Endothelial cell of umbilical vein (primary cell): Measurements from ENCODE around the gene C16orf78. TPM values are rescaled to one million over a fixed set of nuclear protein-coding genes. Genes with fewer than 3 reads are reported as not detected.

Source experiments
- BruUV-seq: library from RNA; stranded (reverse); fragments of 400-500 nt; replicated peaks from 2 replicates; lab custom pipeline; 2021; lab: Mats Ljungman, UMichigan
- CTCF ChIA-PET: fragments of 300-600, 350-600 bp; sonication (Branson Sonifier 250); formaldehyde crosslinking; loops from one replicate; lab custom pipeline; 2021; ENCODE audit warnings: antibody characterized with exemption, inconsistent platforms; lab: Charles Lee
- POLR2A ChIA-PET: fragments of 300-600, 350-600 bp; sonication (Branson Sonifier 250); formaldehyde crosslinking; loops from one replicate; lab custom pipeline; 2021; ENCODE audit warnings: antibody characterized with exemption, inconsistent platforms; lab: Charles Lee
- DNase-seq: peaks from one replicate; pipeline ENCODE4 v3.0.0-alpha.2; 2011; ENCODE audit warnings: low read depth, low spot score
- FAIRE-seq: peaks from 2 replicates; lab custom pipeline; 2011; peaks lifted over from hg19 to GRCh38; lab: Jason Lieb, UNC
- H2AFZ ChIP-seq: 2 replicates; pipeline ENCODE4 v1.6.0; 2012; ENCODE audit warnings: low read depth, low read length, control low read depth, inconsistent platforms
- H3K27ac ChIP-seq: 2 replicates; pipeline ENCODE4 v1.5.1; 2011; ENCODE audit warnings: low read depth, mild to moderate bottlenecking, control low read depth, low read length, moderate library complexity; ENCODE audit not compliant: insufficient read depth
- H3K27me3 ChIP-seq, 2 experiments: 2 replicates each; pipeline versions ENCODE4 v1.6.0 to v1.6.1; 2011; ENCODE audit warnings: low read length in 2 of 2, mixed read lengths in 1 of 2; ENCODE audit not compliant: control insufficient read depth in 2 of 2, insufficient read depth in 2 of 2
- H3K36me3 ChIP-seq, 2 experiments: 2 replicates in 1 of 2; 3 replicates in 1 of 2; pipeline ENCODE4 v1.5.1; 2011; ENCODE audit warnings: low read length in 2 of 2, mild to moderate bottlenecking in 1 of 2, moderate library complexity in 1 of 2; ENCODE audit not compliant: control insufficient read depth in 2 of 2, insufficient read depth in 2 of 2; ENCODE audit errors: extremely low read depth in 1 of 2
- H3K4me1 ChIP-seq: 3 replicates; pipeline ENCODE4 v1.5.1; 2011; ENCODE audit warnings: mild to moderate bottlenecking, low read length; ENCODE audit not compliant: control insufficient read depth, insufficient read depth; ENCODE audit errors: extremely low read depth
- H3K4me2 ChIP-seq: 2 replicates; pipeline ENCODE4 v1.6.1; 2011; ENCODE audit warnings: low read length, control low read depth, mixed read lengths; ENCODE audit not compliant: insufficient read depth
- H3K4me3 ChIP-seq, 3 experiments: fragments of 200-600 bp in 1 of 3; sonication (generic), shearing (Covaris generic) in 1 of 3; replicated peaks in 1 of 3; 2 replicates each; pipeline ENCODE4 v1.5.1; 2011 to 2016; ENCODE audit warnings: control low read depth in 3 of 3, low read length in 3 of 3, mild to moderate bottlenecking in 2 of 3, inconsistent platforms in 1 of 3, low read depth in 1 of 3, moderate library complexity in 1 of 3; ENCODE audit not compliant: insufficient read depth in 1 of 3
- H3K79me2 ChIP-seq: 2 replicates; pipeline ENCODE4 v1.6.0; 2012; ENCODE audit warnings: low read length, inconsistent platforms; ENCODE audit not compliant: control insufficient read depth, insufficient read depth
- H3K9ac ChIP-seq: replicated peaks from 2 replicates; pipeline ENCODE3; 2011; ENCODE audit warnings: low read length, control low read depth; ENCODE audit not compliant: insufficient read depth; ENCODE audit errors: extremely low read depth
- H3K9me1 ChIP-seq: replicated peaks from 3 replicates; pipeline ENCODE4 v1.6.0; 2011; ENCODE audit warnings: mild to moderate bottlenecking, low read length; ENCODE audit not compliant: control insufficient read depth, insufficient read depth; ENCODE audit errors: extremely low read depth
- H3K9me3 ChIP-seq: replicated peaks from 2 replicates; pipeline ENCODE4 v1.5.1; 2012; ENCODE audit warnings: low read length, inconsistent platforms; ENCODE audit not compliant: control insufficient read depth, insufficient read depth
- H4K20me1 ChIP-seq: replicated peaks from 2 replicates; pipeline ENCODE3; 2011; ENCODE audit warnings: mild to moderate bottlenecking, low read length; ENCODE audit not compliant: control insufficient read depth, insufficient read depth; ENCODE audit errors: extremely low read depth
- EZH2 ChIP-seq: IDR thresholded peaks from 2 replicates; pipeline ENCODE4 v1.6.1; 2012; ENCODE audit warnings: borderline replicate concordance, low read depth, mild to moderate bottlenecking, moderate library complexity, low read length, inconsistent platforms; ENCODE audit not compliant: severe bottlenecking
- FOS ChIP-seq: IDR thresholded peaks from 2 replicates; pipeline ENCODE4 v1.6.1; 2011; ENCODE audit warnings: mild to moderate bottlenecking, low read length, moderate library complexity, borderline replicate concordance; ENCODE audit not compliant: insufficient read depth
- GATA2 ChIP-seq: IDR thresholded peaks from 2 replicates; pipeline ENCODE4 v1.7.0; 2011; ENCODE audit warnings: low read depth, mild to moderate bottlenecking, moderate library complexity, mixed read lengths, low read length; ENCODE audit not compliant: insufficient read length, insufficient read depth
- JUN ChIP-seq: IDR thresholded peaks from 2 replicates; pipeline ENCODE4 v1.6.1; 2011; ENCODE audit warnings: borderline replicate concordance, low read depth; ENCODE audit not compliant: insufficient read length, insufficient read depth
- MYC ChIP-seq: IDR thresholded peaks from one replicate; pipeline ENCODE4 v1.6.1; 2011; ENCODE audit warnings: mild to moderate bottlenecking, low read depth, low read length
- POLR2A ChIP-seq: IDR thresholded peaks from 2 replicates; pipeline ENCODE4 v1.6.1; 2012; ENCODE audit warnings: low read depth, mild to moderate bottlenecking, control low read depth, low read length
- POLR2AphosphoS5 ChIP-seq: IDR thresholded peaks from 2 replicates; pipeline ENCODE4 v1.6.1; 2012; ENCODE audit warnings: low read depth, mild to moderate bottlenecking, control low read depth, low read length, moderate library complexity; ENCODE audit not compliant: insufficient read depth
- dilution Hi-C: fragments of 300-500 bp; cut with MboI; formaldehyde crosslinking; loops from one replicate; pipeline ENCODE4 v1.15.0; 2019; ENCODE audit warnings: low sequenced_read_pairs; ENCODE audit not compliant: extremely low pct_ligation_motif_present
- intact Hi-C: fragments of 100-400 bp; cut with micrococcal nuclease; formaldehyde crosslinking; loops from one replicate; pipeline ENCODE4 v1.10.0; 2022
- polyA plus RNA-seq, 4 experiments: library from polyadenylated mRNA; depleted of rRNA in 3 of 4; stranded (reverse) in 3 of 4; unstranded in 1 of 4; fragments of >200 nt; gene quantifications; 2 replicates each; pipeline versions ENCODE4 v1.2.1 to v1.2.3, GENCODE V29; 2011 to 2012; ENCODE audit warnings: missing spikeins in 1 of 4
- total RNA-seq: library from RNA; stranded (reverse); gene quantifications from 2 replicates; pipeline ENCODE4 v1.2.3, GENCODE V29; 2021
- TF ChIP-seq, protein P1 (sequence below), 2 donors: IDR thresholded peaks; 1 replicate in 1 of 2; 2 replicates in 1 of 2; pipeline ENCODE4 v1.5.1; 2011; ENCODE audit warnings: low read length in 2 of 2, mild to moderate bottlenecking in 2 of 2, moderate library complexity in 2 of 2, control low read depth in 1 of 2, inconsistent platforms in 1 of 2, low read depth in 1 of 2; ENCODE audit not compliant: insufficient read depth in 1 of 2; ENCODE audit errors: extremely low read depth in 1 of 2
- TF ChIP-seq, protein P2 (sequence below): IDR thresholded peaks from 2 replicates; pipeline ENCODE4 v1.6.1; 2011; ENCODE audit not compliant: insufficient read depth, insufficient read length

C16orf78 gene
- total and polyA plus RNA-seq, 2 donors (not counting 3 experiments of a cell fraction or from before 2014, with no cell fraction given) = not detected

DNA sequence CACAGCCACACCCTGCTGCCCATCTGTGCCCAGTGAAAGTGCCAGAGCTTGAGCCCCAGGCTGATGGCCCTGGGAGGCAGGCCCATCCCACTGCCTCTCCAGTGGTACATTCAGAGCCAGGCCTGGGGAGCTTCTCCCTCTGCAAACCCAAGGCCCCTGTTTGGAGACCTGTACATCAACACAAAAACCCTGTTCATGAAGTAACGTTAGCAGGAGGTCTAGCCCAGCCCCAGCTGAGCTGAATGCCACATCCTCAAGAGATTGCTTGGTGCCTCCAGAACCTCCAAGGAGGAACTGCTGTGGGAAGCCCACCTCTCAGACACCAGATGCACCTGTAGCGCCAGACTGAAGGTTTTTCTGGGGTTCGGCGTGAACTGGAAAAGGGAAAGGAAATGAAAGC, 31.5 kb downstream of the C16orf78 start:
- no peaks in the 10 kb centered on the region for H3K36me3 ChIP-seq
- no peak overlapping the region for H3K4me2 ChIP-seq
- dilution Hi-C loops (no loop called here), intact Hi-C loops (loop anchor here (10.0 kb wide), 1 partner anchor 350 kb away; no protein-coding TSS in a partner anchor)
- ChIA-PET POLR2A (no interaction called here), CTCF (no interaction called here)
- no TSS peak for BruUV-seq
- H3K9me1 ChIP-seq = no peaks in the 10 kb centered on the region
- H3K9me3 ChIP-seq = no peaks in the 10 kb centered on the region
- H3K27ac ChIP-seq = no peak overlapping the region
- no peaks in the 10 kb centered on the region for H3K27me3 ChIP-seq
- DNase-seq (no peak), FAIRE-seq (no peak)
- TF ChIP-seq, protein P1, sequence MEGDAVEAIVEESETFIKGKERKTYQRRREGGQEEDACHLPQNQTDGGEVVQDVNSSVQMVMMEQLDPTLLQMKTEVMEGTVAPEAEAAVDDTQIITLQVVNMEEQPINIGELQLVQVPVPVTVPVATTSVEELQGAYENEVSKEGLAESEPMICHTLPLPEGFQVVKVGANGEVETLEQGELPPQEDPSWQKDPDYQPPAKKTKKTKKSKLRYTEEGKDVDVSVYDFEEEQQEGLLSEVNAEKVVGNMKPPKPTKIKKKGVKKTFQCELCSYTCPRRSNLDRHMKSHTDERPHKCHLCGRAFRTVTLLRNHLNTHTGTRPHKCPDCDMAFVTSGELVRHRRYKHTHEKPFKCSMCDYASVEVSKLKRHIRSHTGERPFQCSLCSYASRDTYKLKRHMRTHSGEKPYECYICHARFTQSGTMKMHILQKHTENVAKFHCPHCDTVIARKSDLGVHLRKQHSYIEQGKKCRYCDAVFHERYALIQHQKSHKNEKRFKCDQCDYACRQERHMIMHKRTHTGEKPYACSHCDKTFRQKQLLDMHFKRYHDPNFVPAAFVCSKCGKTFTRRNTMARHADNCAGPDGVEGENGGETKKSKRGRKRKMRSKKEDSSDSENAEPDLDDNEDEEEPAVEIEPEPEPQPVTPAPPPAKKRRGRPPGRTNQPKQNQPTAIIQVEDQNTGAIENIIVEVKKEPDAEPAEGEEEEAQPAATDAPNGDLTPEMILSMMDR (IDR thresholded peaks at IDR 0.05; ENCODE audit: extremely low read depth in 1 of 2, insufficient read depth in 1 of 2, low read depth in 1 of 2, low read length in 2 of 2) = no peak
- TF ChIP-seq POLR2A (no peak), MYC (no peak), GATA2 (no peak), FOS (no peak), POLR2AphosphoS5 (no peak), JUN (no peak), EZH2 (no peak)
- TF ChIP-seq, protein P2, sequence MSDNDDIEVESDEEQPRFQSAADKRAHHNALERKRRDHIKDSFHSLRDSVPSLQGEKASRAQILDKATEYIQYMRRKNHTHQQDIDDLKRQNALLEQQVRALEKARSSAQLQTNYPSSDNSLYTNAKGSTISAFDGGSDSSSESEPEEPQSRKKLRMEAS = no peak
- no peak overlapping the region for H2AFZ ChIP-seq
- no peak overlapping the region for H3K9ac ChIP-seq
- no peaks in the 10 kb centered on the region for H4K20me1 ChIP-seq
- no peak overlapping the region for H3K4me3 ChIP-seq
- H3K79me2 ChIP-seq = no peaks in the 10 kb centered on the region
- no peaks in the 10 kb centered on the region for H3K4me1 ChIP-seq
